Measurements from ENCODE around the gene SLC22A17.

SLC22A17 gene

GRCh38 chr14:23360496-23360895 lies 7.8 kb upstream of the SLC22A17 start:
- no peak for DNase-seq

DNA sequence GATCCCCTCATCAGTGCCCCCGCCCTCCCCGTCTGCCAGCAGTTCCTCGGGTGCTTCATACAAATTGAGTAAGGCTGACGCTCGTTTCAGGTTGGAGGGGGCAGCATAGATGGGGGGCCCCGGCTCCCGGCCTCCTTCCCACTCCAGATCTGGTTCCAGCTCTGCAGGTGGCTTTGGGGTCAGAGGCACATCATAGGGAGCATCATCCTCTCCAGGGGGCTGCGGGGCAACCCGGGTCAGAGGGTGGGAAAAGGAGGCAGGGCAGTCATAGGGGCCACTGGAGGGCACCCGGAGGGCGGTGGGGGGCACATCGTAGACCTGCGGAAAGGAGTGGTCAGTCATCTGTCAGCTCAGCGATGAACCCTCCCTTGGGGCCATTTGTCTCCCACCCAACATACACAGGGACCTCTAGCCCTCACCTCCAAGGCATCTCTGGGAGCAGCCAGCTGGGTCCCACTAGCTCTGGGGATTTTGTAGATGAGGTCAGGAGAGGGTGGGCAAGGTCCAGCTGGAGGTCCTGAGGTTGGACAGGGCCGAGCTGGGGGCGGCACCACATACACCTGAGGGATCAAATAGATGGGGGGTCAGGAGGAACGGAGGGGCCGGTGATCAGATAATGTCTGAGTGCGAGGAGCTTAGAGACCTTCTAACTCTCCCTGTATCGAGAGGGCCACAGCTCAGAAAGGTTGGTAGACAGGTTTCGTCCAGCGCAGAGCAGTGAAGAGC lies 7.2 kb upstream of the SLC22A17 start:
- DNase-seq: no peak

- no peak for DNase-seq
Measured at GRCh38 chr14:23359167-23359626, 6.5 kb upstream of the SLC22A17 start.

GRCh38 chr14:23358553-23359166 lies 6.0 kb upstream of the SLC22A17 start:
- no peak for DNase-seq

DNA sequence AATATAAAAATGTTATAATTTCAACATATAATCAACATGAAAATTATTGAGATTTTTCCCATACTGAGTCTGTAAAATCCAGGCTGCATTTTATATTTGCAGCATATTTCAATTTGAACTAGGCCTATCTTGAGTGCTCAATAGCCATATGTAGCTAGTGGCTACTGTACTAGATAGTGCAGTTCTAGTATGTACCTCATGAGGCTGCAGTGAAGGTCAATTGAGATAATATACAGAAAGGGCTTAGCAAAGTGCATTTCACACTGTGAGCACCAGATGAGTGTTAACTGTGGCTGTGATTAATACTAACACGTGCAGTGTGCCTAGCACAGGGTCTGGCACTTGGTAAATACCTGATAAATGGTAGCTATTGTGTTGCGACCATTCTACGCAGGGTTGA lies 5.4 kb upstream of the SLC22A17 start:
- no peak for DNase-seq

GRCh38 chr14:23357261-23357660 lies 4.6 kb upstream of the SLC22A17 start:
- DNase-seq: no peak

DNA sequence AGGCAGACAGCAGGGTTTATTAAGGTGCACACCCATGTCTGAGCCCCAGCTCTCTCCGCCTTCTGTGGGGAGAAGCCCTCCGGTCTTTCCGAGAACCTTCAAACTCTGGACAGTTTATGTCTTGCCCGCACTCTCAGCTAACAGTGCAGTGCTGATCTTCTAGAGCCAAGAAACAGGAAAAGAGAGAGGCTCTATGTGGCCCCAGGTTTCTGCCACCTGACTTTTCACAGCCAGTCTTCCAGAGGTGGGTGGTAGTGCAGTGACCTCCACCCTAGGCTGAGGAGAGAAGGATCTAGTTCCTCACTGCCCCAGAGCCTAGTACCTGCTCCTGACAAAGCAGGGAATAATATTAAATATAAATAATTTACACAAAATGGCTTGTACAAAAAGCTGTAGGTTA lies 4.0 kb upstream of the SLC22A17 start:
- DNase-seq: no peak

- no peak for DNase-seq
Measured at GRCh38 chr14:23355871-23356435, 3.3 kb upstream of the SLC22A17 start.

DNA sequence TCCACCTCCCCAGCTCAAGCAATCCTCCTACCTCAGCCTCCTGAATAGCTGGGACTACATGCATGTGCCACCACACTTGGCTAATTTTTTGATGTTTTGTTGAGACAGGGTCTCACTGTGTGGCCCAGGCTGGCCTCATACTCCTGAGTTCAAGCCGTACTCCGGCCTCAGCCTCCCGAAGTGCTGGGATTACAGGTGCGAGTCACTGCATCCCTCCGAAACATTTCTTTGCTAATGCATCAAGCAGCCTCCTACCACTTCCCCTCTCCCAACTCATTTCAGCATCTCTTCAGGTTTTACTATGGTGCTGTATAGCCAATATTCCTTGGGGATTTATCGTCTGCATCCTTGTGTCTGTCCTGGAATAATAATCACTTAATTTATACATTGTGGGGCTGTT lies 2.3 kb upstream of the SLC22A17 start:
- no peak for DNase-seq

DNA sequence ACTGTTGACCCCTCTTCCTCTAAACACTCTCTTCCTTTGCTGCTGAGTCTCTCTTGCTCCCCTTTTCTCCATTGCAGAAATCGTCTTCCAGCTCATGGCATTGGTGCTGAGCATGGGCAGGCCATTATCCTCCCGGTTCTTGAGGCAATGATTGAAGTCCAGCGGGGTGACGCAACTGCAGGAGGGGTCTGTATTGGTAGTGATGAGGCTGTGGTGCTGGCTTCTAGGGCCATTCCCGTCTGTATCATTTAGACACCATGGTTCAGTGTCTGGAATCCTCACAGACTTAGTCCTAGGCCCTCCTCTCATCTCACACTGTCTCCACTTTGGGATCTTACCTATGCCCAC lies 720 bp upstream of the SLC22A17 start:
- no peak for DNase-seq

DNA sequence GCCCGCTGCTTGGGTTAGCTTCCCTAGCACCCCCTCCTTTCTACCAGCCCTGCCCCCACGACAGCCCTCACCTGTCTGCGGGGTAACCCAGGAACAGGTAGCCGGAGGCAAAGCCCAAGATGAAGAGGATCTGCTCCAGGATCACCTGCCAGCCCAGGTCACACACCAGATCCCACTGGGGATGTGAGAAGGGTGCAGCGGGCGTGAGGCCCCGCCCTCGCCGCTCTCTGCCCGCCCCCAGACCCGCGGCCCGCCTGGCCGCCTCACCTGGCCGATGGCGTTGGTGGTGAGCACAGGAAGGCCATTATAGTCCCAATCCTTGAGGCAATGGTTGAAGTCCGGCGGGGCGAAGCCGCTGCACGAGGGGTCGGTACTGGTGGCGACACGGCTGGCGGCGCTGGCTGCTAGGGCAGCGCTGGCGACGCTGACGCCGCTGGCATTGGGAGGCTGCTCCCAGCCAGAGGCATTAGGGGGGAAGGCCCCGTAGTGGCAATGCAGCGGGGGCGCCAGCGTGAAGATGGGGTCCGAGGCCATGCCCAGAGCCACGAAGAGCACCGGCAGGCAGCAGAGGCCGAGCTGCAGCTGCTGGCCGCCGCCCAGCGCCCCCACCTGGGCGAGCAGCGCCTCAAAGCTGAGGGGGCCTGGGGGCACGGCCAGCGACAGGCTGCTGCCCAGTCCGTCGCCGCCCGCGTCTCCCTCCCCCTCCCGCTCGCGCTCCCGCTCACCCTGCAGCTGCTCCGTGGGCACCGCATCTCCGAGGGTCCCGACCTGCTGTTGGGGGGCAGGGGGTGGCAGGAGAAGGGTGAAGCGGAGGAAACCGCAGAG lies 794 bp downstream of the SLC22A17 start:
- DNase-seq: no peak

GRCh38 chr14:23349156-23349845 lies 3.4 kb downstream of the SLC22A17 start:
- no peak for DNase-seq

DNA sequence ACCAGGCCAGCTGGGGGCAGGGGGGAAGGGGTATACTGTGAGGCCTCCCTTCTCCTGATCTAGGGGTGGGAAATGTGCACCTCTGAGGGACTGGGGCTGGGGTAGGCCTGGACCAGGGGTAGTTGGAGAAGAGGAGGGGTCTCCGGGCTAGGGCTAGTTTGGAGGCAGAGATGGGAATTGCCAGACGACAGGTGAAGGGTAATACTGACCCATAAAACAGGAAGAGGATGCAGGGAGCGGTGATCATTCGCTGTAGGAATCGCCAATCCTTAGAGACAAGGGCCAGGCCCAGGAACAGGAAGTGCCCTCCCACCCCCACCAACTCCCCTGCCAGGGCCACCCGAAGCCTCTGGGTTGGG lies 4.4 kb downstream of the SLC22A17 start:
- no peak for DNase-seq

GRCh38 chr14:23347406-23348296 lies 5.0 kb downstream of the SLC22A17 start:
- DNase-seq: no peak

DNA sequence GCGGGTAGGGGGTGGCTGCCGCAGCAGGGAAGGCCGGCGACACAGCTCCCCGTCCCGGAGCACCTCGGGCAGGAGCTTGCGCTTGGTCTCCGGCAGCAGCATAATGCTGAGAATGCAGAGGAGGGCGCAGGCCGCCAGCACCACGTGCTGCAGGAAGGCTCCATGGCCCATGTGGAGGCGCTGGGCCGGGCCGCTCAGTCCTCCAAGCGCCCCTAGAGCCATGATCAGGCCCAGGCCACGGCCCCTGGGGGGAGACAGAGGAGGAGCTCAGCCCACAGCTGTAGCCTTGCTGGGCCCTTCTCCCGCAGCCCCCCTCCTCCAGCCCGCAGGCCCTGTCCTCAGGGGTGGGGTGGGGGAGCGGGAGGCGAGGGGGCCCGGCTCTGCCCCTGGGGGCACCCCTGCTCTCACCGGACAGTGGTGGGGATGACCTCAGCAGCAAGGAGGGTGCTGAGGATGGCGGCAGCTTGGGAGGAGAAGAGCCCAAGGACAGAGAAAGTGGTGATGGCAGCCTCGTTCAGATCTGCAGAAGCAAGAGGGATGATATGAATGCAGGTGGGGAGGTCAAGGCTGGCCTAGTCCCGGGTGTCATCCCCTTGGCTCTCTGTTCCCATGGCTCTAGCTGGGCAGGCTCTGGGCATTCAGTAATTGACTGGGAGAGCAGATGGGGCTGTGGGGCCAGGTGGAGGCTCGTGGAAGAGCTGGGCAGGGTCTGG lies 5.8 kb downstream of the SLC22A17 start:
- no peak for DNase-seq

- DNase-seq: no peak
Measured at GRCh38 chr14:23345987-23346692, 6.5 kb downstream of the SLC22A17 start.

DNA sequence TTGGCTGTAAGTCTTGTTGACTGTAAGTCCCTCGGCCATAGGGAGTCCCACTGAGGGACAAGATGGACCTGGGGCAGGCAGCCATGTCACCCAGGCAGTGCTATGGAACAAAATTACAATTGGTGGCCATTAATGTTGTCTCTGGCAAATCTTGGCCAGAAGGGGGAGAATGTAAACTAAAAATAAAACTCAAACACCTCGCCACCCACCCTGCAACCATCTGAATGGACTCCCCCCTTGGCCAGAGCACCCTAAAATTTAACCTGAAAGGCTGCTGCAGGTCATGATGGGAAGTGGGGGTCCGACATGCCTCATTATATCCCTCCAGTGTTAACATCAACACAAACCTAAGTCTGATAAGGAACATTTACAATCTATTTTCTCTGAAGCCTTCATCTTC lies 8.2 kb downstream of the SLC22A17 start:
- DNase-seq: no peak

- no peak for DNase-seq
Measured at GRCh38 chr14:23339506-23340268, 13.0 kb downstream of the SLC22A17 start.

DNA sequence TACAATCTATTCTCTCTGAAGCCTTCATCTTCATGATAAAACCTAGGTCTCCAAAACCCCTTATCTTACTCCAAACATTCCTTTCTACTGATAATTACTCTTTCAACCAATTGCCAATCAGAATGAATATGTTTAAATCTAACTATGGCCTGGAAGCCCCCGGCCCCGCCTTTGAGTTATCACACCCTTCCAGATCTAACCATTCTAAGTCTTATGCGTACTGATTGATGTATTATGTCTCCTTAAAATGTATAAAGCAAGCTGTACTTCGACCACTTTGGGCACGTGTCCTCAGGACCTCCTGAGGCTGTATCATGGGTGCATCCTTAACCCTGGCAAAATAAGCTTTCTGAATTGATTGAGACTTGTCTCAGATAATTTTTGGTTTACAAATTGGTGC lies 17.1 kb downstream of the SLC22A17 start:
- DNase-seq: no peak

All from activated CD4-positive, alpha-beta T cell treated with anti-CD3 and anti-CD28 coated beads, Interleukin-2, Interleukin-6, amounts not matched to agents 100 ng/mL and 50 ng/mL, durations not matched to agents 16 hours and 8 hours (primary cell).